IMR-90 (cell line): ENCODE results near the gene FBXL13. TPM values are rescaled to one million over a fixed set of nuclear protein-coding genes. Genes with fewer than 3 reads are reported as not detected.

Source experiments
- ATAC-seq: fragments of 200-7000 bp; cut with Tn5 transposase; 2 replicates; pipeline ENCODE4 v1.9.1; 2020; ENCODE audit warnings: low read depth, mild to moderate bottlenecking, moderate library complexity
- BruUV-seq: library from RNA; stranded (reverse); fragments of 400-500 nt; replicated peaks from 2 replicates; lab custom pipeline; 2021; lab: Mats Ljungman, UMichigan
- CTCF ChIA-PET: fragments of 300-600 bp; formaldehyde crosslinking; extraction: SDS; loops from one replicate; lab custom pipeline; 2021; ENCODE audit warnings: antibody characterized with exemption; lab: Yijun Ruan, JAX
- POLR2A ChIA-PET: fragments of 300-600 bp; sonication (Branson Sonifier 250); formaldehyde crosslinking; loops from one replicate; lab custom pipeline; 2022; ENCODE audit warnings: antibody characterized with exemption; ENCODE audit not compliant: unreplicated experiment; lab: Charles Lee
- DNase-seq: peaks from one replicate; pipeline ENCODE4 v3.0.0; 2013
- H2AFZ ChIP-seq: replicated peaks from 2 replicates; pipeline ENCODE3; 2013; ENCODE audit warnings: low read length, mild to moderate bottlenecking; ENCODE audit not compliant: poor library complexity
- H2AK5ac ChIP-seq: 2 replicates; pipeline ENCODE4 v1.6.1; 2013; ENCODE audit warnings: low read depth, low read length, inconsistent platforms
- H2AK9ac ChIP-seq: replicated peaks from 2 replicates; pipeline ENCODE3; 2013; ENCODE audit warnings: mild to moderate bottlenecking, low read depth, low read length, moderate library complexity; ENCODE audit not compliant: poor library complexity
- H2BK120ac ChIP-seq: 2 replicates; pipeline ENCODE4 v1.6.1; 2013; ENCODE audit warnings: low read depth, low read length, inconsistent platforms
- H2BK15ac ChIP-seq: 3 replicates; pipeline ENCODE4 v1.6.1; 2013; ENCODE audit warnings: low read depth, low read length, inconsistent platforms
- H2BK20ac ChIP-seq: 2 replicates; pipeline ENCODE4 v1.6.1; 2013; ENCODE audit warnings: low read depth, mild to moderate bottlenecking, inconsistent platforms, low read length, moderate library complexity
- H2BK5ac ChIP-seq: 2 replicates; pipeline ENCODE4 v1.6.1; 2013; ENCODE audit warnings: mild to moderate bottlenecking, low read depth, low read length, inconsistent platforms; ENCODE audit not compliant: poor library complexity, severe bottlenecking
- H3K14ac ChIP-seq: replicated peaks from 2 replicates; pipeline ENCODE4 v1.6.1; 2013; ENCODE audit warnings: low read depth, low read length, inconsistent platforms
- H3K18ac ChIP-seq: 2 replicates; pipeline ENCODE4 v1.6.1; 2013; ENCODE audit warnings: low read depth, low read length, control low read depth
- H3K23ac ChIP-seq: 2 replicates; pipeline ENCODE4 v1.6.1; 2013; ENCODE audit warnings: low read depth, low read length, inconsistent platforms
- H3K27ac ChIP-seq: 2 replicates; pipeline ENCODE4 v1.5.1; 2013; ENCODE audit warnings: mild to moderate bottlenecking, control low read depth, low read length; ENCODE audit not compliant: insufficient read depth
- H3K27me3 ChIP-seq: 2 replicates; pipeline ENCODE4 v1.6.1; 2013; ENCODE audit warnings: low read length; ENCODE audit not compliant: control insufficient read depth, insufficient read depth
- H3K36me3 ChIP-seq: 2 replicates; pipeline ENCODE4 v1.6.1; 2013; ENCODE audit warnings: low read length, mixed read lengths; ENCODE audit not compliant: control insufficient read depth, insufficient read depth
- H3K4ac ChIP-seq: 2 replicates; pipeline ENCODE4 v1.6.1; 2013; ENCODE audit warnings: low read depth, low read length, inconsistent platforms
- H3K4me1 ChIP-seq: 2 replicates; pipeline ENCODE4 v1.6.1; 2013; ENCODE audit warnings: low read length, mixed read lengths; ENCODE audit not compliant: control insufficient read depth, insufficient read depth
- H3K4me2 ChIP-seq: 2 replicates; pipeline ENCODE4 v1.6.1; 2013; ENCODE audit warnings: low read depth, mild to moderate bottlenecking, control low read depth, low read length, moderate library complexity
- H3K4me3 ChIP-seq: 2 replicates; pipeline ENCODE4 v1.5.1; 2013; ENCODE audit warnings: low read depth, mild to moderate bottlenecking, control low read depth, low read length, moderate library complexity; ENCODE audit not compliant: insufficient read depth
- H3K56ac ChIP-seq: 2 replicates; pipeline ENCODE4 v1.6.1; 2013; ENCODE audit warnings: low read length, inconsistent platforms; ENCODE audit not compliant: insufficient read depth; ENCODE audit errors: extremely low read depth
- H3K79me1 ChIP-seq, 2 experiments: 2 replicates each; pipeline ENCODE4 v1.6.1; 2013; ENCODE audit warnings: low read length in 2 of 2, inconsistent platforms in 1 of 2, low read depth in 1 of 2
- H3K9ac ChIP-seq: 2 replicates; pipeline ENCODE4 v1.6.1; 2013; ENCODE audit warnings: low read depth, low read length, control low read depth
- H3K9me1 ChIP-seq: 2 replicates; pipeline ENCODE4 v1.6.1; 2013; ENCODE audit warnings: low read length, inconsistent platforms; ENCODE audit not compliant: insufficient read depth
- H3K9me3 ChIP-seq: 2 replicates; pipeline ENCODE4 v1.6.1; 2013; ENCODE audit warnings: low read length; ENCODE audit not compliant: control insufficient read depth, insufficient read depth
- H4K20me1 ChIP-seq: 2 replicates; pipeline ENCODE4 v1.6.1; 2013; ENCODE audit warnings: low read length, inconsistent platforms; ENCODE audit not compliant: insufficient read depth
- H4K5ac ChIP-seq: 2 replicates; pipeline ENCODE4 v1.6.1; 2013; ENCODE audit warnings: mild to moderate bottlenecking, low read depth, low read length, control low read depth
- H4K8ac ChIP-seq, 2 experiments: 2 replicates each; pipeline ENCODE4 v1.6.1; 2013; ENCODE audit warnings: low read depth in 2 of 2, low read length in 2 of 2, control low read depth in 1 of 2, inconsistent platforms in 1 of 2
- H4K91ac ChIP-seq: 2 replicates; pipeline ENCODE4 v1.6.1; 2013; ENCODE audit warnings: low read depth, low read length, inconsistent platforms; ENCODE audit not compliant: insufficient read depth
- BHLHE40 ChIP-seq: fragments of 150-350 bp; IDR thresholded peaks from 2 replicates; pipeline ENCODE4 v1.6.1; 2016; ENCODE audit warnings: mild to moderate bottlenecking, low read depth, low read length
- CEBPB ChIP-seq: IDR thresholded peaks from 2 replicates; pipeline ENCODE4 v1.6.1; 2012; ENCODE audit warnings: low read depth, low read length, improper control_type of control experiment
- CHD1 ChIP-seq: IDR thresholded peaks from 2 replicates; pipeline ENCODE4 v1.6.1; 2012; ENCODE audit warnings: low read depth, low read length, improper control_type of control experiment
- FOS ChIP-seq: fragments of 150-350 bp; IDR thresholded peaks from 2 replicates; pipeline ENCODE4 v1.6.1; 2016; ENCODE audit warnings: low read depth, low read length
- MAFK ChIP-seq: IDR thresholded peaks from 2 replicates; pipeline ENCODE4 v1.6.1; 2012; ENCODE audit warnings: low read depth, low read length, improper control_type of control experiment
- RFX5 ChIP-seq: IDR thresholded peaks from 2 replicates; pipeline ENCODE4 v1.8.0; 2012; ENCODE audit warnings: low read depth, mild to moderate bottlenecking, low read length, moderate library complexity
- WGBS, 2 experiments: methylation state at CpG; one replicate each; pipeline versions ENCODE4 v1.1.5 to v1.1.7; 2013; ENCODE audit warnings: missing lambda C conversion rate in 2 of 2; ENCODE audit not compliant: insufficient read length in 1 of 2; ENCODE audit errors: extremely low coverage in 2 of 2; 5-methylcytosine and 5-hydroxymethylcytosine counted together
- dilution Hi-C: fragments of 300-500 bp; cut with HindIII; formaldehyde crosslinking; loops from one replicate; pipeline ENCODE4 v1.14.3; 2018; ENCODE audit warnings: low sequenced_read_pairs; ENCODE audit not compliant: unreplicated experiment
- in situ Hi-C: fragments of 300-500 bp; cut with MboI; formaldehyde crosslinking; loops from 3 replicates; pipeline ENCODE4 v1.14.3; 2019; ENCODE audit warnings: low sequenced_read_pairs, inconsistent platforms, mixed read lengths
- intact Hi-C: fragments of 100-400 bp; cut with micrococcal nuclease; formaldehyde crosslinking; loops from 2 replicates; pipeline ENCODE4 v1.10.0; 2022
- polyA plus RNA-seq, 3 experiments: library from polyadenylated mRNA; depleted of rRNA; stranded (reverse); fragments of >200 nt; gene quantifications; 2 replicates each; pipeline ENCODE4 v1.2.3, GENCODE V29; 2012; ENCODE audit warnings: low replicate concordance in 1 of 3
- total RNA-seq: library from RNA; depleted of rRNA; stranded (reverse); fragments of >200 nt; gene quantifications from 2 replicates; pipeline ENCODE4 v1.2.3, GENCODE V29; 2012
- TF ChIP-seq, protein P1 (sequence below): fragments of 150-350 bp; IDR thresholded peaks from 2 replicates; pipeline ENCODE4 v1.6.1; 2016; ENCODE audit warnings: low read depth, mild to moderate bottlenecking, low read length, moderate library complexity, borderline replicate concordance

Gene FBXL13
- total and polyA plus RNA-seq, 2 of the 4 experiments (the other 2 are of a cell fraction), result 0.24 to 0.36 TPM

DNA sequence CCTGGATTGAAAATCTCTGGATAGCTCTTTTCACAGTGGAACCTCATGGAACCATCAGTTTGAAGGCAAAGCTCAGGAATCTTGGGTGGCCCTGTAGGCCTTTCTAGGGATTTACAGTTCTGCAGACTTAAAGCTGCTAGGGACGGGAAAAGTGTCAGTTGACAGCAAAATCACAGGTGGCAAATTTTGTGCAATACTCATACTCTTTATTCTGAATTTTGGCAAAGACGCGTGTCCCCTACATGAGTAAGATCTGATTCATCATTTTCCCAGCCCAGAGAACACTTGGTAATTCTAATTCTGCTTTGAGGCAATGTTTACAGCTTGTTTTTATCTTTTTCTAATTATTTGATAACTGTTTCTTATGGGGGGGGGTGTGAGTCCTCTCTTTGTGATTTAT, 158.2 kb downstream of the FBXL13 start:
- Histone ChIP-seq H3K9me3 (no peaks in the 10 kb centered on the region), H3K4me3 (no peak overlapping the region), H2AK5ac (no peak overlapping the region; the same call in 1 of the 2 replicates), H3K23ac (no peak overlapping the region), H2AK9ac (no peak overlapping the region), H2AFZ (no peak overlapping the region), H3K18ac (no peak overlapping the region), H3K9me1 (peaks cover 11% of the 10 kb centered on the region), H3K4ac (peak overlapping the region; percentile 30; the same call in 1 of the 2 replicates), H3K4me1 (peaks cover 13% of the 10 kb centered on the region), H3K27me3 (no peaks in the 10 kb centered on the region), H2BK120ac (peak overlapping the region; percentile 2), H3K79me1 (peaks cover 9 to 51% of the 10 kb centered on the region in 2 experiments; a peak in 3 of 4 replicates), H3K27ac (peak overlapping the region; percentile 16; the same call in 1 of the 2 replicates), H2BK20ac (peak overlapping the region; percentile 50), H4K91ac (peak overlapping the region; percentile 50; the same call in 1 of the 2 replicates), H3K4me2 (peak overlapping the region; percentile 81), H4K20me1 (no peaks in the 10 kb centered on the region; the same call in 1 of the 2 replicates), H4K8ac (0 out of 4 replicates have a peak overlapping the region, but pooled peaks of 1 of the 2 experiments have one; percentile 1), H4K5ac (peak overlapping the region; percentile 58; the same call in 1 of the 2 replicates), H3K56ac (no peak overlapping the region; the same call in 1 of the 2 replicates), H2BK5ac (peak overlapping the region; percentile 76), H3K36me3 (no peaks in the 10 kb centered on the region), H3K9ac (no peak overlapping the region), H2BK15ac (no peak overlapping the region), H3K14ac (peak overlapping the region; percentile 29; the same call in 1 of the 2 replicates)
- intact Hi-C loops, result loop anchor here (1.0 kb wide), 1 partner anchor 146 kb away; no protein-coding TSS in a partner anchor
- no CpG with 5 or more reads among the region's 3 CpGs for WGBS, 2 experiments
- dilution Hi-C loops, result no loop called here
- no TSS peak for BruUV-seq
- ChIA-PET CTCF (interaction anchor here (1.1 to 1.9 kb wide), 3 partner anchors 11 to 146 kb away, joined by 4 to 14 read pairs (median 5); no protein-coding TSS in a partner anchor), POLR2A (interaction anchor here (0.6 kb wide), 2 partner anchors 27 to 44 kb away, joined by 5 read pairs; no protein-coding TSS in a partner anchor)
- in situ Hi-C loops, result no loop called here
- peak; percentile 84 for DNase-seq
- TF ChIP-seq MAFK, result peak; percentile 55; the same call in 1 of the 2 replicates
- TF ChIP-seq RFX5, result no peak
- peak; percentile 92 for TF ChIP-seq CEBPB
- peak; percentile 38; the same call in 1 of the 2 replicates for TF ChIP-seq BHLHE40
- TF ChIP-seq, protein P1, sequence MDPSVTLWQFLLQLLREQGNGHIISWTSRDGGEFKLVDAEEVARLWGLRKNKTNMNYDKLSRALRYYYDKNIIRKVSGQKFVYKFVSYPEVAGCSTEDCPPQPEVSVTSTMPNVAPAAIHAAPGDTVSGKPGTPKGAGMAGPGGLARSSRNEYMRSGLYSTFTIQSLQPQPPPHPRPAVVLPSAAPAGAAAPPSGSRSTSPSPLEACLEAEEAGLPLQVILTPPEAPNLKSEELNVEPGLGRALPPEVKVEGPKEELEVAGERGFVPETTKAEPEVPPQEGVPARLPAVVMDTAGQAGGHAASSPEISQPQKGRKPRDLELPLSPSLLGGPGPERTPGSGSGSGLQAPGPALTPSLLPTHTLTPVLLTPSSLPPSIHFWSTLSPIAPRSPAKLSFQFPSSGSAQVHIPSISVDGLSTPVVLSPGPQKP, result no peak
- TF ChIP-seq CHD1, result no peak
- peak; percentile 60; the same call in 1 of the 2 replicates for TF ChIP-seq FOS
- ATAC-seq, result peak; percentile 4; the same call in 1 of the 2 replicates
